ENCODE data around the gene AFAP1L1.

AFAP1L1 gene

DNA sequence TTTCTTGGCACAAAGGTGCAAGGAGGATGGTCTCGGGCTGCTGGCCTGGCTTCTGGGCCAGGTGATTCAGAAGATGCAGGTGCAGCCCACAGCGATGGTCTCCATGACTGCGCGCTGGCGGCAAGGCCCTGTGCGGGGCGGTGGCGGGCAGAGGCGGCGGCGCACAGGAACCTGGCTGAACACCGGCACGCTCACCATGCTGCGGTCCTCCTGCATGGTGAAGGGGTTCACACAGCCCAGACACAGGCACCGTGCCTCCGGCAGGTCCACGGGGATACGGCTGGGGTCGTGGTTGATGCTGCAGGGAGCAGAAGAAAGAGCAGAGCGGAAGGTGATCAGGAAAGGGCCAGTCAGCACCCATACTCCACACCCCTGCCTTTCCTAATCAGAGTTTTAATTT is 102.6 kb downstream of the AFAP1L1 start:
- no peak overlapping the region for H3K4me3 ChIP-seq (ENCODE audit: low read depth, low read length)
- CTCF ChIA-PET, result interaction anchor here (1.0 to 19.5 kb wide), 7 partner anchors 11 to 191 kb away, joined by 3 to 519 read pairs (median 308); partner anchors contain the start of genes GRPEL2, IL17B and PCYOX1L
- POLR2A ChIA-PET, result interaction anchor here (0.5 kb wide), 1 partner anchor 58 kb away, joined by 3 read pairs; no protein-coding TSS in a partner anchor
- DNase-seq (ENCODE audit: low read depth, low spot score), result no peak
- TF ChIP-seq, protein P1, sequence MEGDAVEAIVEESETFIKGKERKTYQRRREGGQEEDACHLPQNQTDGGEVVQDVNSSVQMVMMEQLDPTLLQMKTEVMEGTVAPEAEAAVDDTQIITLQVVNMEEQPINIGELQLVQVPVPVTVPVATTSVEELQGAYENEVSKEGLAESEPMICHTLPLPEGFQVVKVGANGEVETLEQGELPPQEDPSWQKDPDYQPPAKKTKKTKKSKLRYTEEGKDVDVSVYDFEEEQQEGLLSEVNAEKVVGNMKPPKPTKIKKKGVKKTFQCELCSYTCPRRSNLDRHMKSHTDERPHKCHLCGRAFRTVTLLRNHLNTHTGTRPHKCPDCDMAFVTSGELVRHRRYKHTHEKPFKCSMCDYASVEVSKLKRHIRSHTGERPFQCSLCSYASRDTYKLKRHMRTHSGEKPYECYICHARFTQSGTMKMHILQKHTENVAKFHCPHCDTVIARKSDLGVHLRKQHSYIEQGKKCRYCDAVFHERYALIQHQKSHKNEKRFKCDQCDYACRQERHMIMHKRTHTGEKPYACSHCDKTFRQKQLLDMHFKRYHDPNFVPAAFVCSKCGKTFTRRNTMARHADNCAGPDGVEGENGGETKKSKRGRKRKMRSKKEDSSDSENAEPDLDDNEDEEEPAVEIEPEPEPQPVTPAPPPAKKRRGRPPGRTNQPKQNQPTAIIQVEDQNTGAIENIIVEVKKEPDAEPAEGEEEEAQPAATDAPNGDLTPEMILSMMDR (IDR thresholded peaks at IDR 0.05; ENCODE audit: insufficient read depth, low read length, missing control alignments), result no peak

DNA sequence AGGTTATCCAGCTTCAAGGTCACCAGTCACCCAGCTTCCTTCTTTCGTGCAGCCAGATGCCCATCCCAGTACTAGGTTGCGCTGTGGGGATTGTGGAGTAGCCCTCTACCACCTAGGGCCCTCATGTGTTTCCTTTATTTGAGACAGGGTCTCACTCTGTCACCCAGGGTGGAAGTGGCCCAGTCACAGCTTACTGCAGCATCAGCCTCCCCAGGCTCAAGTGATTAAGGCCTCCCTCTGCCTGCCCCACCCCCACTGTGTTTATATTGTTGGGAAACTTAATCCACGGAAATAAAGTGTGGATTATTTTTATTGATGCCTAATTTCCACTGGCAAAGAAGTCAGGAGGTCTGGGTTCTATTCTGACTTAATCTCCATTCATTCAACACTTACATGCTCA is 103.1 kb downstream of the AFAP1L1 start:
- TF ChIP-seq, protein P1 (IDR thresholded peaks at IDR 0.05; ENCODE audit: insufficient read depth, low read length, missing control alignments), result no peak
- DNase-seq (ENCODE audit: low read depth, low spot score), result no peak
- CTCF ChIA-PET, result interaction anchor here (1.1 to 21.8 kb wide), 7 partner anchors 6 to 190 kb away, joined by 3 to 519 read pairs (median 329); partner anchors contain the start of gene IL17B
- POLR2A ChIA-PET, result interaction anchor here (0.5 kb wide), 1 partner anchor 57 kb away, joined by 3 read pairs; no protein-coding TSS in a partner anchor
- H3K4me3 ChIP-seq (ENCODE audit: low read depth, low read length), result no peak overlapping the region

DNA sequence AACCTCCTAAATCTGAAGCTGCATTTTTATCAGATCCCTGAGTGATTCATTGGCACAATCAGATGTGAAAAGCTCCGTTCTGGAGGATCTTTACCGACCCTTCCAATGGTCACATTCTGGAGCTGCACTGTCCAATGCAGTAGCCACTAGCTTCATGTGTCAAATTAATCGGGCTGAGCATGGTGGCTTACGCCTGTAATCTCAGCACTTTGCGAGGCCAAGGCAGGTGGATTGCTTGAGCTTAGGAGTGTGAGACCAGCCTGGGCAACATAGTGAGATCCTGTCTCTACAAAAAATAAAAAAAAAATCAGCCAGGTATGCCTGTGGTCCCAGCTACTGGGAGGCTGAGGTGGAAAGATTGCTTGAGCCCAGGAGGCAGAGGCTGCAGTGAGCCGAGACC is 103.8 kb downstream of the AFAP1L1 start:
- no peak overlapping the region for H3K4me3 ChIP-seq (ENCODE audit: low read depth, low read length)
- ChIA-PET CTCF (interaction anchor here (0.7 to 21.8 kb wide), 8 partner anchors 7 to 190 kb away, joined by 3 to 519 read pairs (median 12); partner anchors contain the start of genes IL17B and PCYOX1L), POLR2A (interaction anchor here (1.2 kb wide), 1 partner anchor 59 kb away, joined by 3 read pairs; no protein-coding TSS in a partner anchor)
- DNase-seq (ENCODE audit: low read depth, low spot score), result no peak
- TF ChIP-seq, protein P1 (IDR thresholded peaks at IDR 0.05; ENCODE audit: insufficient read depth, low read length, missing control alignments), result no peak

DNA sequence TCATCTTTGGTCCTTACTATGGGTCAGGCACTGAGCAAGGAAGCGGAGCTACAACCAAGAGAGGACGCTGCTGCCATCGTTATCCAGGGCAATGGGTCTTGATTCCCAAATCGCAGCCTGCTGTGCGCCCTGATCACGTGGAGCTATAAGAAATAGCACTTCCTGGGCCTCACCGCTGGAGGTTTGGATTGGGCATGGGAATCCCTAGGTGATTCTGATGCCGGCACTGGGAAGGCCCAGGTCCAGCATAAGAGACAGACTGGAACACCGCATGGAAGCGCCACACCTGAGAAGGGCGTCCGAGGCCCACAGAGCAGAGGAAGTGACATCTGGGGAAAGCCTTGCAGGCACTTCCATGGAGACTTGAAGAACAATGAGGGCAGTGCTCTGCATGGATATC is 104.4 kb downstream of the AFAP1L1 start:
- ChIA-PET CTCF (interaction anchor here (0.7 to 21.8 kb wide), 7 partner anchors 7 to 186 kb away, joined by 3 to 519 read pairs (median 19); partner anchors contain the start of genes IL17B and PCYOX1L), POLR2A (interaction anchor here (1.2 kb wide), 1 partner anchor 58 kb away, joined by 3 read pairs; no protein-coding TSS in a partner anchor)
- TF ChIP-seq, protein P1 (IDR thresholded peaks at IDR 0.05; ENCODE audit: insufficient read depth, low read length, missing control alignments), result no peak
- DNase-seq (ENCODE audit: low read depth, low spot score), result no peak
- H3K4me3 ChIP-seq (ENCODE audit: low read depth, low read length), result no peak overlapping the region

DNA sequence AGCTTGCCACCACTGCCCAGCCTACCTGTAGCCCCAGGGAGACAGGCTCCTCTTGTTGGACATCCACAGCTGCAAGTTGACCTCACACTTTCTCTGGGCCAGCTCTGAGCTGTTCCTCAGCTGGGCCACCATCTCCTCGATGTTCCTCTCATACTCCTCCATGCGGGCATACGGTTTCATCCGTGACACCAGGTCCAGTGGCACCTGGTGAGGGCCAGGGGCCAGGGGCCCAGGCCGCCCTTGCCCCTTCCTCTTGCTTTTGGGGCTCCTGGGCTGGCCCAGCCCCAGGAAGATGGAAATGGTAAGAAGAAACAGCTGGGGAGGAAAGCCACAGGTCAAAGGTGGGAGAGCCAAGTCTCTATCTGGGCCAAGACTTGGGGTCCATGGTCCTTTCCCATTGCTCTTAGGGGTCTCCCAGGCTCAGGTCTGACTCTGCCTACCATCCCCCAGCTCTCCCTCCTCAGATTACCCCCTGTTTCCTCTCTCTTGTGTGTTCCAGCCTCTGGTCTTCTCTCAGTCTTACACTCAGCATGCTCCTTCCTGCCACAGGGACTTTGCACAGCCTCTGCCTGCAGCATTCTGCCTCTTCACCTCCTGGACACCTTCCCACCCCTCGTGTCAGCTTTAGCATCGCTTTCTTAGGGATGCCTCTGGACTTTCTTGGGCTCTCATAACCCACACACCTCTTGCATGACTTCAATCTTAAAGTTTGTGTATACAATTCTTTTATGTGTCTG is 105.2 kb downstream of the AFAP1L1 start:
- ChIA-PET POLR2A (interaction anchor here (0.6 to 1.2 kb wide), 3 partner anchors 30 to 57 kb away, joined by 3 to 4 read pairs (median 3); no protein-coding TSS in a partner anchor), CTCF (interaction anchor here (0.9 to 21.8 kb wide), 7 partner anchors 8 to 188 kb away, joined by 3 to 519 read pairs (median 19); partner anchors contain the start of gene IL17B)
- DNase-seq (ENCODE audit: low read depth, low spot score), result no peak
- no peak overlapping the region for H3K4me3 ChIP-seq (ENCODE audit: low read depth, low read length)
- TF ChIP-seq, protein P1 (IDR thresholded peaks at IDR 0.05; ENCODE audit: insufficient read depth, low read length, missing control alignments), result no peak

Data from AG04449 (cell line).